HepG2 (cell line): Measurements from ENCODE around the gene SAMD14. TPM values are rescaled to one million over a fixed set of nuclear protein-coding genes. Genes with fewer than 3 reads are reported as not detected.

Experiments used
- ATAC-seq: fragments of 200-7000 bp; cut with Tn5 transposase; 3 replicates; pipeline ENCODE4 v1.9.1; 2020; ENCODE audit warnings: mild to moderate bottlenecking, moderate library complexity
- BruUV-seq: library from RNA; stranded (reverse); fragments of 400-500 nt; replicated peaks from 2 replicates; lab custom pipeline; 2021; lab: Mats Ljungman, UMichigan
- CTCF ChIA-PET: fragments of 300-600 bp; formaldehyde crosslinking; extraction: SDS; loops from one replicate; lab custom pipeline; 2021; ENCODE audit warnings: low total read pairs, inconsistent platforms, low intra/inter-chr PET ratio; lab: Yijun Ruan, JAX
- POLR2A ChIA-PET: fragments of 350-600 bp; sonication (Branson Sonifier 250); formaldehyde crosslinking; loops from one replicate; lab custom pipeline; 2020; ENCODE audit warnings: antibody characterized with exemption, inconsistent platforms; lab: Yijun Ruan, JAX
- DNase-seq: peaks from one replicate; pipeline ENCODE4 v3.0.0-alpha.2; 2015; ENCODE audit warnings: low spot score
- FAIRE-seq: peaks from 3 replicates; lab custom pipeline; 2011; peaks lifted over from hg19 to GRCh38; lab: Jason Lieb, UNC
- H2AFZ ChIP-seq: one replicate; pipeline ENCODE4 v1.6.1; 2011; ENCODE audit warnings: low read length, inconsistent platforms
- H3K27ac ChIP-seq: fragments of 300-600 bp; 3 replicates; pipeline ENCODE4 v1.8.0; 2011; ENCODE audit warnings: mixed run types, mild to moderate bottlenecking, mixed read lengths, low read length, inconsistent platforms; ENCODE audit not compliant: insufficient read depth; ENCODE audit errors: extremely low read length
- H3K27me3 ChIP-seq, 2 experiments: fragments of 200-600 bp in 1 of 2; 2 replicates in 1 of 2; 3 replicates in 1 of 2; pipeline versions ENCODE4 v1.6.0 to v1.8.0; 2011; ENCODE audit warnings: low read length in 2 of 2, mild to moderate bottlenecking in 2 of 2, moderate library complexity in 2 of 2, inconsistent platforms in 1 of 2; ENCODE audit not compliant: insufficient read depth in 2 of 2, control insufficient read depth in 1 of 2
- H3K36me3 ChIP-seq, 2 experiments: fragments of 200-600 bp in 1 of 2; replicated peaks in 1 of 2; 2 replicates in 1 of 2; 3 replicates in 1 of 2; pipeline versions ENCODE4 v1.5.1 to v1.8.0; 2011; ENCODE audit warnings: low read length in 2 of 2, inconsistent platforms in 1 of 2; ENCODE audit not compliant: insufficient read depth in 2 of 2, control insufficient read depth in 1 of 2
- H3K4me1 ChIP-seq: 2 replicates; pipeline ENCODE4 v1.5.1; 2012; ENCODE audit warnings: low read length, inconsistent platforms; ENCODE audit not compliant: insufficient read depth
- H3K4me2 ChIP-seq: 2 replicates; pipeline ENCODE4 v1.6.0; 2011; ENCODE audit warnings: low read depth, low read length, inconsistent platforms
- H3K4me3 ChIP-seq, 3 experiments: fragments of 200-600 bp in 1 of 3; sonication (generic), shearing (Covaris generic) in 1 of 3; replicated peaks in 1 of 3; 2 replicates each; pipeline ENCODE4 v1.5.1; 2011 to 2016; ENCODE audit warnings: low read length in 3 of 3, inconsistent platforms in 2 of 3, low read depth in 2 of 3, mild to moderate bottlenecking in 2 of 3, control low read depth in 1 of 3, mixed read lengths in 1 of 3; ENCODE audit not compliant: insufficient read depth in 1 of 3
- H3K79me2 ChIP-seq: one replicate; pipeline ENCODE4 v1.6.1; 2011; ENCODE audit warnings: low read length, inconsistent platforms; ENCODE audit not compliant: insufficient read depth
- H3K9ac ChIP-seq: 2 replicates; pipeline ENCODE4 v1.6.0; 2011; ENCODE audit warnings: mild to moderate bottlenecking, low read depth, low read length, inconsistent platforms; ENCODE audit not compliant: insufficient read depth
- H3K9me3 ChIP-seq: 2 replicates; pipeline ENCODE4 v1.5.1; 2012; ENCODE audit warnings: mild to moderate bottlenecking, low read length
- H4K20me1 ChIP-seq: 2 replicates; pipeline ENCODE4 v1.6.0; 2011; ENCODE audit warnings: inconsistent platforms, mild to moderate bottlenecking, low read length, moderate library complexity; ENCODE audit not compliant: insufficient read depth
- KMT2B ChIP-seq: IDR thresholded peaks from 2 replicates; pipeline ENCODE4 v1.6.1; 2016; ENCODE audit warnings: missing genetic modification reagents, missing compliant biosample characterization
- MAZ ChIP-seq, 2 experiments: sonication (generic) in 1 of 2; formaldehyde crosslinking in 1 of 2; IDR thresholded peaks; 2 replicates each; pipeline versions ENCODE4 v1.5.0 to v1.6.1; 2012 to 2020; ENCODE audit warnings: low read depth in 2 of 2, mild to moderate bottlenecking in 2 of 2, borderline replicate concordance in 1 of 2, improper control_type of control experiment in 1 of 2, low read length in 1 of 2, missing genetic modification reagents in 1 of 2, moderate library complexity in 1 of 2
- RXRA ChIP-seq: sonication (generic); formaldehyde crosslinking; IDR thresholded peaks from 2 replicates; pipeline ENCODE4 v1.5.1; 2020; ENCODE audit warnings: missing genetic modification reagents
- ZNF501 ChIP-seq: sonication (generic); formaldehyde crosslinking; IDR thresholded peaks from 2 replicates; pipeline ENCODE4 v1.5.1; 2020; ENCODE audit warnings: mild to moderate bottlenecking, moderate library complexity, missing genetic modification reagents
- ZNF607 ChIP-seq: sonication (generic); formaldehyde crosslinking; IDR thresholded peaks from 2 replicates; pipeline ENCODE4 v1.5.1; 2020; ENCODE audit warnings: missing genetic modification reagents, mild to moderate bottlenecking, borderline replicate concordance
- ZNF784 ChIP-seq: sonication (generic); formaldehyde crosslinking; IDR thresholded peaks from 2 replicates; pipeline ENCODE4 v1.5.1; 2020; ENCODE audit warnings: missing genetic modification reagents, mild to moderate bottlenecking, borderline replicate concordance
- ZSCAN30 ChIP-seq: sonication (generic); formaldehyde crosslinking; IDR thresholded peaks from 2 replicates; pipeline ENCODE4 v1.5.0; 2020; ENCODE audit warnings: mild to moderate bottlenecking, missing genetic modification reagents
- WGBS: methylation state at CpG from one replicate; pipeline ENCODE4 v1.1.6; 2017; ENCODE audit warnings: low lambda C conversion rate; 5-methylcytosine and 5-hydroxymethylcytosine counted together
- in situ Hi-C: cut with HindIII; loops from 2 replicates; pipeline ENCODE4 v1.10.0; 2017; ENCODE audit warnings: low pct_unique_long_range_greater_than_20kb; ENCODE audit not compliant: extremely low pct_ligation_motif_present
- intact Hi-C: fragments of 100-400 bp; cut with micrococcal nuclease; formaldehyde crosslinking; loops from one replicate; pipeline ENCODE4 v1.10.0; 2022; ENCODE audit not compliant: unreplicated experiment
- polyA plus RNA-seq, 8 experiments: library from polyadenylated mRNA; depleted of rRNA in 3 of 8; stranded (reverse) in 7 of 8; unstranded in 1 of 8; fragments of >200 nt; fragmentation: Illumina TruSeq in 4 of 8; extraction: Trizol in 4 of 8; gene quantifications; 2 replicates each; pipeline versions ENCODE4 v1.2.1 to v1.2.3, GENCODE V29; 2011 to 2016; ENCODE audit warnings: low read depth in 4 of 8, missing spikeins in 1 of 8, mixed read lengths in 1 of 8; ENCODE audit not compliant: insufficient read depth in 1 of 8
- total RNA-seq, 5 experiments: library from RNA; depleted of rRNA; stranded (reverse); fragments of >200 nt; fragmentation: Illumina TruSeq; extraction: Trizol; gene quantifications; 2 replicates each; pipeline ENCODE4 v1.2.3, GENCODE V29; 2016; ENCODE audit warnings: low read depth in 1 of 5
- TF ChIP-seq, protein P1 (sequence below): sonication (generic); formaldehyde crosslinking; IDR thresholded peaks from 2 replicates; pipeline ENCODE4 v1.4.0; 2020; ENCODE audit warnings: mild to moderate bottlenecking, missing genetic modification reagents, borderline replicate concordance
- TF ChIP-seq, protein P2 (sequence below): sonication (generic); formaldehyde crosslinking; IDR thresholded peaks from 2 replicates; pipeline ENCODE4 v1.4.0; 2020; ENCODE audit warnings: mild to moderate bottlenecking, missing genetic modification reagents
- TF ChIP-seq, protein P3 (sequence below): fragments of 450-650 bp; IDR thresholded peaks from 2 replicates; pipeline ENCODE4 v1.6.1; 2016

SAMD14 gene
- total and polyA plus RNA-seq, 2 of the 13 experiments (the other 11 are each of a cell fraction or from before 2014, with no cell fraction given), result 0.07 to 0.22 TPM

DNA sequence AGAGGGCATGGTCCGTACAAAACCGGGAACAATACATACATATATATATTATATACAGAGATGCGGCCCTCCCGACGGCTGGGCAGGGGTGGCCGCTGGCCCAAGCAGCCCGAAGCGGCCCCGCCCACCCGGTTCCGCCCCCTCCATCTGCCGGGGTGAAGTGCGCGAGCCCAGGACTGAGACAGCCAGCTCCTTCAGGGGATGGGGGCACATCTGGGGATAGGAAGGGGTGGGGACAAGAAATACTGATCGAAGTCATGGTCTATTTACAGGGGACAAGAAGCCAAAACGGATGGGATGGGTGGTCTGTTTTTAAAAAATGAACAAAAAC, 3.8 kb upstream of the SAMD14 start (continued):
- TF ChIP-seq, protein P1, sequence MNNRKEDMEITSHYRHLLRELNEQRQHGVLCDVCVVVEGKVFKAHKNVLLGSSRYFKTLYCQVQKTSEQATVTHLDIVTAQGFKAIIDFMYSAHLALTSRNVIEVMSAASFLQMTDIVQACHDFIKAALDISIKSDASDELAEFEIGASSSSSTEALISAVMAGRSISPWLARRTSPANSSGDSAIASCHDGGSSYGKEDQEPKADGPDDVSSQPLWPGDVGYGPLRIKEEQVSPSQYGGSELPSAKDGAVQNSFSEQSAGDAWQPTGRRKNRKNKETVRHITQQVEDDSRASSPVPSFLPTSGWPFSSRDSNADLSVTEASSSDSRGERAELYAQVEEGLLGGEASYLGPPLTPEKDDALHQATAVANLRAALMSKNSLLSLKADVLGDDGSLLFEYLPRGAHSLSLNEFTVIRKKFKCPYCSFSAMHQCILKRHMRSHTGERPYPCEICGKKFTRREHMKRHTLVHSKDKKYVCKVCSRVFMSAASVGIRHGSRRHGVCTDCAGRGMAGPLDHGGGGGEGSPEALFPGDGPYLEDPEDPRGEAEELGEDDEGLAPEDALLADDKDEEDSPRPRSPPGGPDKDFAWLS (CRISPR knock-in tag), result no peak
- TF ChIP-seq RXRA (CRISPR knock-in tag) (no peak), ZSCAN30 (no peak)

- in situ Hi-C loops, result no loop called here
- H3K27ac ChIP-seq, result peak overlapping the region; percentile 52
- H3K36me3 ChIP-seq, result peaks cover 16% of the 10 kb centered on the region in 2 experiments; a peak in 4 of 5 replicates
- DNase-seq (peak; percentile 88), FAIRE-seq (peak; percentile 96), ATAC-seq (peak; percentile 81)
- ChIA-PET POLR2A (interaction anchor here (1.0 to 1.6 kb wide), 3 partner anchors 9 to 19 kb away, joined by 3 to 6 read pairs (median 5); no protein-coding TSS in a partner anchor), CTCF (no interaction called here)
- peak overlapping the region in 1 of 3 experiments; percentile 11; a peak in 2 of 6 replicates for H3K4me3 ChIP-seq
- peak overlapping the region; percentile 12; the same call in 1 of the 2 replicates for H3K9ac ChIP-seq
- H3K9me3 ChIP-seq, result no peaks in the 10 kb centered on the region
- H3K4me1 ChIP-seq, result peaks cover 53% of the 10 kb centered on the region
- WGBS, result 9% methylated on average over 5 of the region's 7 CpGs
- no peaks in the 10 kb centered on the region for H4K20me1 ChIP-seq
- H3K27me3 ChIP-seq, result peaks cover 6 to 14% of the 10 kb centered on the region in 2 experiments
- no peak overlapping the region for H2AFZ ChIP-seq
- BruUV-seq, result no TSS peak
- H3K79me2 ChIP-seq, result no peaks in the 10 kb centered on the region
- intact Hi-C loops, result loop anchor here (2.0 kb wide), 1 partner anchor 38 kb away; the partner anchor contains the start of gene PDK2
- H3K4me2 ChIP-seq, result peak overlapping the region; percentile 48
- TF ChIP-seq ZNF501 (CRISPR knock-in tag), result peak; percentile 62
- TF ChIP-seq MAZ (IDR thresholded peaks at IDR 0.05; ENCODE audit: borderline replicate concordance, low read depth, low read length), result peak; percentile 39; the same call in 1 of the 2 replicates
- TF ChIP-seq MAZ (CRISPR knock-in tag; IDR thresholded peaks at IDR 0.05; ENCODE audit: low read depth), result no peak
- no peak for TF ChIP-seq KMT2B (CRISPR knock-in tag)
- TF ChIP-seq, protein P2, sequence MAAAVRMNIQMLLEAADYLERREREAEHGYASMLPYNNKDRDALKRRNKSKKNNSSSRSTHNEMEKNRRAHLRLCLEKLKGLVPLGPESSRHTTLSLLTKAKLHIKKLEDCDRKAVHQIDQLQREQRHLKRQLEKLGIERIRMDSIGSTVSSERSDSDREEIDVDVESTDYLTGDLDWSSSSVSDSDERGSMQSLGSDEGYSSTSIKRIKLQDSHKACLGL, result no peak
- TF ChIP-seq ZNF607, result no peak
- no peak for TF ChIP-seq ZNF784 (CRISPR knock-in tag)
- TF ChIP-seq, protein P3, sequence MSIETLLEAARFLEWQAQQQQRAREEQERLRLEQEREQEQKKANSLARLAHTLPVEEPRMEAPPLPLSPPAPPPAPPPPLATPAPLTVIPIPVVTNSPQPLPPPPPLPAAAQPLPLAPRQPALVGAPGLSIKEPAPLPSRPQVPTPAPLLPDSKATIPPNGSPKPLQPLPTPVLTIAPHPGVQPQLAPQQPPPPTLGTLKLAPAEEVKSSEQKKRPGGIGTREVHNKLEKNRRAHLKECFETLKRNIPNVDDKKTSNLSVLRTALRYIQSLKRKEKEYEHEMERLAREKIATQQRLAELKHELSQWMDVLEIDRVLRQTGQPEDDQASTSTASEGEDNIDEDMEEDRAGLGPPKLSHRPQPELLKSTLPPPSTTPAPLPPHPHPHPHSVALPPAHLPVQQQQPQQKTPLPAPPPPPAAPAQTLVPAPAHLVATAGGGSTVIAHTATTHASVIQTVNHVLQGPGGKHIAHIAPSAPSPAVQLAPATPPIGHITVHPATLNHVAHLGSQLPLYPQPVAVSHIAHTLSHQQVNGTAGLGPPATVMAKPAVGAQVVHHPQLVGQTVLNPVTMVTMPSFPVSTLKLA, result no peak
Observed at GRCh38 chr17:50133028-50133768, 3.2 kb upstream of the SAMD14 start.
